ENCODE data around the gene SH3D21. TPM values are rescaled to one million over a fixed set of nuclear protein-coding genes. Genes with fewer than 3 reads are reported as not detected.

SH3D21 gene
- total and polyA plus RNA-seq, 2 experiments from 2014 or later, result 2.6 to 2.9 TPM

DNA sequence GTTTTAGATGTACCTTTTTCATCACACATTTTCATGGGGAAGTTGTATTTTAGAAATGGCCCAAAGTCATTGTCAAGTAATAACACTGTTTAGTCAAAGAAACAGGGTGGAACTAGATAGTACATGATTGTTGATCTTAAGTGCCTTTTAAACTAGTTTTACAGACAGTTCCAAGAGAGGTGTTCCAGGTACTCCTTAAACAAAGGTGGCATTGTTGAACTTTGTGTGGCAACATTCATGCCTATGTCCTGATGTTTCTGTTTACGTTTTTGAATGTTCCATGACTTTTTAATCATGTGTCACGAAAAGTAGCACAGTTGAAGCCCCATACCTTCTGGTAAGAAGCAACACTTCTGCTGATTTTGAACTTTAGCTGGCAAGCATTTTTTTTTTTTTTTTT is 9.1 kb upstream of the SH3D21 start:
- Histone ChIP-seq H2AFZ (no peak overlapping the region), H4K20me1 (ENCODE audit: insufficient read depth, poor library complexity, severe bottlenecking) (no peaks in the 10 kb centered on the region), H3K79me2 (peaks cover 7% of the 10 kb centered on the region), H3K27me3 (no peaks in the 10 kb centered on the region), H3K4me3 (no peak overlapping the region), H3K36me3 (replicated peaks; ENCODE audit: insufficient read depth, low read depth) (peaks cover 5% of the 10 kb centered on the region), H3K4me2 (no peak overlapping the region), H3K27ac (peak overlapping the region; percentile 18), H3K9me2 (replicated peaks; ENCODE audit: insufficient read depth) (no peaks in the 10 kb centered on the region), H3K4me1 (ENCODE audit: insufficient read depth) (no peaks in the 10 kb centered on the region), H3K9me3 (ENCODE audit: low read depth) (no peaks in the 10 kb centered on the region)
- WGBS (ENCODE audit: low lambda C conversion rate, missing lambda C conversion rate), result 88% methylated on average over 2 of the region's 2 CpGs
- no peak for DNase-seq (ENCODE audit: low spot score)
- no peak for TF ChIP-seq EZH2 (IDR thresholded peaks at IDR 0.05; ENCODE audit: borderline replicate concordance)
- TF ChIP-seq, protein P1, sequence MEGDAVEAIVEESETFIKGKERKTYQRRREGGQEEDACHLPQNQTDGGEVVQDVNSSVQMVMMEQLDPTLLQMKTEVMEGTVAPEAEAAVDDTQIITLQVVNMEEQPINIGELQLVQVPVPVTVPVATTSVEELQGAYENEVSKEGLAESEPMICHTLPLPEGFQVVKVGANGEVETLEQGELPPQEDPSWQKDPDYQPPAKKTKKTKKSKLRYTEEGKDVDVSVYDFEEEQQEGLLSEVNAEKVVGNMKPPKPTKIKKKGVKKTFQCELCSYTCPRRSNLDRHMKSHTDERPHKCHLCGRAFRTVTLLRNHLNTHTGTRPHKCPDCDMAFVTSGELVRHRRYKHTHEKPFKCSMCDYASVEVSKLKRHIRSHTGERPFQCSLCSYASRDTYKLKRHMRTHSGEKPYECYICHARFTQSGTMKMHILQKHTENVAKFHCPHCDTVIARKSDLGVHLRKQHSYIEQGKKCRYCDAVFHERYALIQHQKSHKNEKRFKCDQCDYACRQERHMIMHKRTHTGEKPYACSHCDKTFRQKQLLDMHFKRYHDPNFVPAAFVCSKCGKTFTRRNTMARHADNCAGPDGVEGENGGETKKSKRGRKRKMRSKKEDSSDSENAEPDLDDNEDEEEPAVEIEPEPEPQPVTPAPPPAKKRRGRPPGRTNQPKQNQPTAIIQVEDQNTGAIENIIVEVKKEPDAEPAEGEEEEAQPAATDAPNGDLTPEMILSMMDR (IDR thresholded peaks at IDR 0.05; ENCODE audit: poor library complexity), result no peak
- TF ChIP-seq EZH2phosphoT487 (IDR thresholded peaks at IDR 0.05; ENCODE audit: low read depth, severe bottlenecking, unreplicated experiment), result no peak

DNA sequence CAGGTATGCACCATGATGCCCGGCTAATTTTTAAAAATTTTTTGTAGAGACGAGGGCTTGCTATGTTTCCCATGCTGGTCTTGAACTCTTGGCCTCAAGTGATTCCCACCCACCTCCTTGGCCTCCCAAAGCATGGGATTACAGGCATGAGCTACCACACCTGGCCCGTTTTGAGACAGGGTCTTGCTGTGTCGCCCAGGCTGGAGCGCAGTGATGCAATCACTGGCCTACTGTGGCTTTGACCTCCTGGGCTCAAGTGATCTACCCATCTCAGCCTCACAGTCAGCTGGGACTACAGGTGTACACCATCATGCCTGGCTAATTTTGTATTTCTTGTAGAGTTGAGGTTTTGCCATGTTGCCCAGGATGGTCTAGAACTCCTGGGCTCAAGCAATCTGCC is 7.5 kb upstream of the SH3D21 start:
- Histone ChIP-seq H4K20me1 (ENCODE audit: insufficient read depth, poor library complexity, severe bottlenecking) (no peaks in the 10 kb centered on the region), H3K4me2 (no peak overlapping the region), H3K79me2 (peaks cover 7% of the 10 kb centered on the region), H3K9me2 (replicated peaks; ENCODE audit: insufficient read depth) (no peaks in the 10 kb centered on the region), H3K4me3 (no peak overlapping the region), H2AFZ (no peak overlapping the region), H3K27me3 (no peaks in the 10 kb centered on the region), H3K9me3 (ENCODE audit: low read depth) (no peaks in the 10 kb centered on the region), H3K36me3 (replicated peaks; ENCODE audit: insufficient read depth, low read depth) (peaks cover 5% of the 10 kb centered on the region), H3K27ac (no peak overlapping the region), H3K4me1 (ENCODE audit: insufficient read depth) (no peaks in the 10 kb centered on the region)
- WGBS (ENCODE audit: low lambda C conversion rate, missing lambda C conversion rate), result 95% methylated on average over 5 of the region's 5 CpGs
- no peak for TF ChIP-seq EZH2 (IDR thresholded peaks at IDR 0.05; ENCODE audit: borderline replicate concordance)
- DNase-seq (ENCODE audit: low spot score), result no peak

DNA sequence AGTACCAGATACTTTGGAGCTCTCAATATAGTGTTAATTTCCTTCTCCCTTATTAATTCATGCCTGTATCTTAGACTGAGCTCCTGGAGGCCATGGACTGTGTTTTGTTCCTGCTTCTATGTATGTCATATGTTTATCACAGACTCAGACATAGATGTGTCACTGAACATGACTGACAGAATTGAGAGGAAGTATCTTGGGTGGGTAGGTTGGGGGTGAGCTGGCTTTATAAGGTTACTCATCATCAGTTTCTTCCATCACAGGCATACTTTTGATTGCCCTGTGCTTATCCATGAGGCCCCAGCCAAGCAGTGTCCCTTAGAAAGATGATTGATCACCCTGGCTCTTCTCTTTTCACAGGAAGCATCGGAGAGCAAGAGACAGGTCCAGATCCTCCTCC is 5.6 kb upstream of the SH3D21 start:
- Histone ChIP-seq H3K4me2 (no peak overlapping the region), H3K27me3 (no peaks in the 10 kb centered on the region), H3K9me3 (ENCODE audit: low read depth) (no peaks in the 10 kb centered on the region), H4K20me1 (ENCODE audit: insufficient read depth, poor library complexity, severe bottlenecking) (no peaks in the 10 kb centered on the region), H3K36me3 (replicated peaks; ENCODE audit: insufficient read depth, low read depth) (no peaks in the 10 kb centered on the region), H3K9me2 (replicated peaks; ENCODE audit: insufficient read depth) (no peaks in the 10 kb centered on the region), H3K27ac (peak overlapping the region; percentile 84), H3K4me1 (ENCODE audit: insufficient read depth) (peaks cover 4% of the 10 kb centered on the region), H3K4me3 (no peak overlapping the region), H3K79me2 (peaks cover 7% of the 10 kb centered on the region), H2AFZ (no peak overlapping the region)
- no peak for DNase-seq (ENCODE audit: low spot score)
- TF ChIP-seq, protein P1 (IDR thresholded peaks at IDR 0.05; ENCODE audit: poor library complexity), result no peak
- no peak for TF ChIP-seq EZH2 (IDR thresholded peaks at IDR 0.05; ENCODE audit: borderline replicate concordance)
- TF ChIP-seq EZH2phosphoT487 (IDR thresholded peaks at IDR 0.05; ENCODE audit: low read depth, severe bottlenecking, unreplicated experiment), result no peak
- 100% methylated on average over 1 of the region's 1 CpG for WGBS (ENCODE audit: low lambda C conversion rate, missing lambda C conversion rate)

DNA sequence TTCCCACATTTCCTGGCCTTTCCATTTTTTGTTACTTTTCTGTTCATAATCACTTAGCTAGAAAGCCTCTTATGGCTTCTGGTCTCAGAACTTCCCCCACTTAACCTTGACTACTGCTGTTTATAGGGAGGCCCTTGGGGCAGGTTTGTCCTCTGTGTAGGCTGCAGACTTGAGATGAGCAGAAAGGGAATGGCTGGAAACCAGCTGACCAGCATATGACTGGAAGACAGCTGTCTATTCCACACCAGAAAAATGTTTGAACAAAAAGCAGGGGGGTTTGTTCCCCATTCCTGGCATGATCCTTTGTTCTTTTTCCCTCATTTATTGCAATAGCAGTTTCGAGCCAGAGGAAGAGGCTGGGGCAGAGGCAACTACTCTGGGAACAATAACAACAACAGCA is 4.9 kb upstream of the SH3D21 start:
- no peak for DNase-seq (ENCODE audit: low spot score)
- Histone ChIP-seq H2AFZ (no peak overlapping the region), H3K4me1 (ENCODE audit: insufficient read depth) (peaks cover 10% of the 10 kb centered on the region), H3K79me2 (peaks cover 4% of the 10 kb centered on the region), H3K9me3 (ENCODE audit: low read depth) (no peaks in the 10 kb centered on the region), H3K27me3 (no peaks in the 10 kb centered on the region), H3K4me3 (no peak overlapping the region), H3K4me2 (no peak overlapping the region), H3K27ac (peak overlapping the region; percentile 84), H4K20me1 (ENCODE audit: insufficient read depth, poor library complexity, severe bottlenecking) (no peaks in the 10 kb centered on the region), H3K9me2 (replicated peaks; ENCODE audit: insufficient read depth) (no peaks in the 10 kb centered on the region), H3K36me3 (replicated peaks; ENCODE audit: insufficient read depth, low read depth) (no peaks in the 10 kb centered on the region)
- 92% methylated on average over 1 of the region's 1 CpG for WGBS (ENCODE audit: low lambda C conversion rate, missing lambda C conversion rate)
- TF ChIP-seq EZH2phosphoT487 (IDR thresholded peaks at IDR 0.05; ENCODE audit: low read depth, severe bottlenecking, unreplicated experiment) (no peak), EZH2 (IDR thresholded peaks at IDR 0.05; ENCODE audit: borderline replicate concordance) (no peak)
- TF ChIP-seq, protein P1 (IDR thresholded peaks at IDR 0.05; ENCODE audit: poor library complexity), result no peak

Data from hepatocyte (in vitro differentiated cells).